H1 (cell line): ENCODE results near the gene INTS2. TPM values are rescaled to one million over a fixed set of nuclear protein-coding genes. Genes with fewer than 3 reads are reported as not detected.

Source experiments
- CHD7 ChIP-seq: fragments of 300-600 bp; sonication (generic); IDR thresholded peaks from 2 replicates; pipeline ENCODE4 v1.7.1; 2012; ENCODE audit warnings: low read length, moderate library complexity, mild to moderate bottlenecking, inconsistent platforms; ENCODE audit not compliant: insufficient replicate concordance
- MAX ChIP-seq: IDR thresholded peaks from 2 replicates; pipeline ENCODE4 v1.6.1; 2012; ENCODE audit warnings: inconsistent platforms
- SRF ChIP-seq: IDR thresholded peaks from 2 replicates; pipeline ENCODE4 v1.6.1; 2011; ENCODE audit warnings: mild to moderate bottlenecking, low read depth, low read length, moderate library complexity
- USF2 ChIP-seq: IDR thresholded peaks from 2 replicates; pipeline ENCODE4 v1.6.1; 2011; ENCODE audit warnings: low read length, improper control_type of control experiment
- polyA plus RNA-seq, 7 experiments: library from polyadenylated mRNA; depleted of rRNA in 3 of 7; stranded (reverse) in 5 of 7; unstranded in 2 of 7; fragments of >200 nt in 5 of 7; fragments of 200-250 nt in 2 of 7; gene quantifications; 1 replicate in 5 of 7; 2 replicates in 1 of 7; 4 replicates in 1 of 7; pipeline versions ENCODE4 v1.2.1 to v1.2.3, GENCODE V29; 2011 to 2013; ENCODE audit warnings: missing spikeins in 2 of 7, mixed read lengths in 2 of 7
- total RNA-seq: library from RNA; stranded (reverse); fragmentation: NEBNext Ultra II Directional; extraction: Animal tissue kit (Norgen Biotek cat#: 25700); gene quantifications from 2 replicates; pipeline ENCODE4 v1.2.1, GENCODE V29; 2021

Gene INTS2
- total and polyA plus RNA-seq, 2 of the 8 experiments (the other 6 are each of a cell fraction or from before 2014, with no cell fraction given): 9.4 to 21.8 TPM

- TF ChIP-seq CHD7 (no peak), USF2 (no peak), SRF (no peak), MAX (no peak)
Measured at GRCh38 chr17:61843435-61843834, 84.3 kb downstream of the INTS2 start (continued).
